GM21528 (cell line): Measurements from ENCODE around the gene PRRG2.

Experiments
- ATAC-seq: cut with Tn5 transposase; IDR thresholded peaks from one replicate; pipeline ENCODE4 v1.9.1; 2021; ENCODE audit warnings: mild to moderate bottlenecking, moderate library complexity; ENCODE audit not compliant: unreplicated experiment, low FRiP score

PRRG2 gene

DNA sequence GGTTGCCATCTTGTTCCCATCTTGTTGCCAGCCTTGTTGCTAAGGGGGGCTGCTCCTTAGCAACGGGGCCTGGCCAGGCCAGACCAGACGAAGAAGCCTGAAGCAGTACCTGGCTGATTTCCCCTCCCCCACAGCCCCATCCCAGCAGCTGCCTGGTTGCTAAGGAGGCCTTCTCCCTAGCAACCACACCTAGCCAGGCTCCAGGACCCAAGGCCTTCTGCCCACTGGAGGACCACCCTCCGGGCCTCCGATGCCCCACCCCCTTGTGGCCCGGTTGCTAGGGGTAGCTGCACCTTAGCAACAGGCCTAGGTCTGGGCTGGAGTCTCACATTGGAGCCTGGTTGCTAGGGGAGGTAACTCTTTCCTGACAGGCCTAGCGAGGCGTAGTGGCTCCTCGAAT lies 3.9 kb downstream of the PRRG2 start:
- no peak for ATAC-seq

- ATAC-seq: no peak
Measured at GRCh38 chr19:49587227-49587626, 6.1 kb downstream of the PRRG2 start.

DNA sequence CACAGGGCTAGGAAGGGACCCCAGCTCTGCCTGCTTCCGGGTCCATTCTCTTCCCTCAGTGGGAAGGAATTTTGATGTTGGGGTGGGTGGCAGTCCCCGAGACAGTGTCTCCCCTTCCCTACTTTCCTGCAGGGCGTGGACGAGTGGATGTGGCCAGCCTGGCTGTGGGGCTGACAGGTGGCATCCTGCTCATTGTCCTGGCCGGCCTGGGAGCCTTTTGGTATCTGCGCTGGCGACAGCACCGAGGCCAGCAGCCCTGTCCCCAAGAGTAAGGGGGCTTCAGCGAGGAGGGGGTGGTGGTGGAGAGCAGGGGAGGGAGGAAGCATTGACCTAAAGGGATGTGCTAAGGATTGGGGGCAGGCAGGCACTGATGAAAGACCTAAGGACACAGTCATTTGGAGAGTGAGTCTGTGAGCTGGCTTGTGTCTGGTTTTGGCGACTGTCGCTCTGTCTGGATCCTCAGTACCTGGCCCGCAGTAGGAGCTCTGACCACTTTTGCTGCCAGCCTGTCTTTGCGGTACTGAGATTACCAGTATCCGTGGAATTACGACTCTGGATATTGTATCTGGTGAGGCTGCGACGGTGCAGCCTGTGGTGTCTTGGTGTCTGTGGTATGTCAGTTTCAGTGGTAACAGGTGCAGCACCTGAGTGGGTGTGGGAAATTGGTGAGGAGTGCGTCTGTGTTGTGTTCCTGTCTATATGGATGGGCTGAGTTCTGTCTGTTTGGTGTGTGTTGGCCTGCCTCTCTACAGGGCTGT lies 7.4 kb downstream of the PRRG2 start:
- ATAC-seq: no peak

- ATAC-seq: no peak
Measured at GRCh38 chr19:49589502-49589905, 8.4 kb downstream of the PRRG2 start.

DNA sequence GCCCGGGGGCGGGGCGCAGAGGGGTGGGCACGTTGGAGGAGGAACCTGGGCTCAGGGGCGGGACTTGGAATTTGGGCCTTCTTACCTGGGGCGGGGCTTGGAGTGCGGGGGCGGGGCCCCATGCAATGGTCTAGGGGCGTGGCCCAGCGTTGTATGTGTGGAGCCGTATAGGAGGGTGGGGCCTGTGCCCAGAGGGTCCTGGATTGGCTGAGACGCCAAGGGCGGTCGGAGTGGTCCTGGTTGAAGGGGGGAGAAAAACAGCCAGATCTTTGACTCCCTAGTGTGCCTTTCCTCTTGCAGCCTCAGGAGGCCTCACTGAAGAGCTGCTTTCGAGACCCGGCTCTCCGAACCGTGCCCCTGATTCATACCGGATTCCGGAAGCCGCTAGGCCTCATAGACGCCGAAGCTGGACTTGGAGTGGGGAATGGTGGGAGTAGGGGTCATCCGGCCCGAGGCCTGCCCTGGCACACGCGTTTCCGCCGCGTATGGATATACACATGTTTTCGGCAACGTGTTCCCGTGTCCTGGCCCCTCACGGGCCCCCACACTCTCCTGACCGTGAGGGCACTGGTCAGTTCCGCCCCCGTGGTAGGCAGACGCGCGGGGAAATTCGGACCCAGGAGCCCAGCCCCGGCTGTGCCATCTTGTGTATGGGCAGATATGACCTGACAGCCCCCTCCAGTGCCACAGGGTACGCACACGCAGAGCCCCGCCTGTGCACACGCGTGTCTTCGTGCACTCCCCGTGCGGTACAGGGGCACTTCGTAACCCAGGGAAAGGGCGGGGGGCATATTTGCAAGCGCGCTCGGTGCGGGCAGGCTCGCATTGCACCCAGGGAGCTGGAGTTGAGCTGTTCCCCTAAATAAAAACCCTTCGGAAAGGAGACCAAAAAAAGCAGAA lies 9.2 kb downstream of the PRRG2 start:
- peak; percentile 55 for ATAC-seq

DNA sequence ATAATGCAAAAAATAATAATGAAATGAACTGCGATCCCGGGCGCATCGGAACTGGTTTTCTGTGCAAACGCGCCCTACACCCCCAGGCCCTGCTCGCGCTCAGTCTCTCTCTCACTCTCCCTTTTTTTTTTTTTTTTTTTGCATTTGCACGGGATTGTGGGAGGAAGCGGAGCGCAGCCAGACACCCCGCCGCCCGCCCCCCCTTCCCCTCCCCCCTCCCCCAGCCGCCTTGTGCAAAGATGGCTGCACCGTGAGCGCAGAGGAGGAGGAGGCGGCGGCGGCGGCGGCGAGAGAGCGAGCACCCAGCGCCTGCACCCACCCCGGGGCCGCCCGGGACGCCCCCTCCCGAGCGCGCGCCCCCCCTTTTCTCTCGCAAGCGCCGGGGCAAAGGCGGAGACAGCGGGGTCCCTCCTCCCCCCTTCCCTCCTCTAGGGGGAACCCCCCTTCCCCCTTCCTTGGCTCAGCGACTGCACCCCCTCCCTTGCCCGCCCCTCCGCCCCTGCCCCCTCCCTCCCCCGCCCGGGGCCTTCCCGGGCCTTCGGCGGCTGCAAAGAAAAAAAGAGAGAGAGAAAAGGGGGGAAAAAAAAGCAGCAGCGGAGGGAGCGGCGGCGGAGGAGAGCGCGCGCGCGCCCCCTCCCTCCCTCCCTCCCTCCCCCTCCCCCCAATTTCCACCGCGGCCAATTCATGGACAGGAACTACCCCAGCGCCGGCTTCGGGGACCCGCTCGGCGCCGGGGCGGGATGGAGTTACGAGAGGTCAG lies 10.0 kb downstream of the PRRG2 start, which contains the start of gene PRR12:
Gene PRR12, plus strand, starts transcription at position 212 of the 760 bp plus-strand sequence. Its CDS starts 473 bp downstream, at position 685.
- no peak for ATAC-seq

DNA sequence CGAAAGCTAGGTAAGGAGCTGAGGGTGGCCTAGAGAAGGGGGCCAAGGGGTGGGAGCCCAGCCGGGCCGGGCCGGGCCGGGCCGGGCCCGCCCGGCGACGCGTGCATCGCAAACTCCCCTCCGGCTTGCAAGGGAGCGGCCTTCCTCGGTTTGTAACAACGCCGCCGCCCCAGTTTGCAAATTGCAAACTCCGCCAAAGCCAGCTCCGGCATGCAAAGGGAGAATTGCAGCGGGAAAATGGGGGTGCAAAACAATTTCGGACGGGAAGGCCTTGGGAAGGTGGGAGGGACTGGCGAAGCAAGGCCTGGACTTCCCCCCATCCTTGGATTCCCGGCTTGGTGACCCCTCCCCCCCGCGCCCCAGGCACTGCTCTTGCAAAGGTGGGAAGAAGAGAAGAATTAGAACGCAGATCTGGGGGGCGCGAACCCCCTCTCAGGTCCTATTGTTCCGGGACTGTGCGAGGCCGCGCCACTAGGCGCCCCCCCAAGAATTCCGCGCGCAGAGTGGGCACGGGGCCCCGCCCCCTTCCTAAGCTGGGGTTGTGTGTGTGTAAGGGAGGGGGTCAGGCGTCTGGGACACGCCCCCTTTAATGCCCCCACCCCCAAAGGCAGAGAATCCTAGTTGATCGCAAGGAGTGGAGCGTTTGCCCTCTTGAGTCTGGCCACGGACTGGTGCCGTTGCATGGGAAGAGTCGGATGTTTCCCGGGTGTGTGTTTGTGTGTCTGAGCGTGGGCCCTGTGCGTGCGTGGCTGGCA lies 10.8 kb downstream of the PRRG2 start:
- ATAC-seq: no peak

DNA sequence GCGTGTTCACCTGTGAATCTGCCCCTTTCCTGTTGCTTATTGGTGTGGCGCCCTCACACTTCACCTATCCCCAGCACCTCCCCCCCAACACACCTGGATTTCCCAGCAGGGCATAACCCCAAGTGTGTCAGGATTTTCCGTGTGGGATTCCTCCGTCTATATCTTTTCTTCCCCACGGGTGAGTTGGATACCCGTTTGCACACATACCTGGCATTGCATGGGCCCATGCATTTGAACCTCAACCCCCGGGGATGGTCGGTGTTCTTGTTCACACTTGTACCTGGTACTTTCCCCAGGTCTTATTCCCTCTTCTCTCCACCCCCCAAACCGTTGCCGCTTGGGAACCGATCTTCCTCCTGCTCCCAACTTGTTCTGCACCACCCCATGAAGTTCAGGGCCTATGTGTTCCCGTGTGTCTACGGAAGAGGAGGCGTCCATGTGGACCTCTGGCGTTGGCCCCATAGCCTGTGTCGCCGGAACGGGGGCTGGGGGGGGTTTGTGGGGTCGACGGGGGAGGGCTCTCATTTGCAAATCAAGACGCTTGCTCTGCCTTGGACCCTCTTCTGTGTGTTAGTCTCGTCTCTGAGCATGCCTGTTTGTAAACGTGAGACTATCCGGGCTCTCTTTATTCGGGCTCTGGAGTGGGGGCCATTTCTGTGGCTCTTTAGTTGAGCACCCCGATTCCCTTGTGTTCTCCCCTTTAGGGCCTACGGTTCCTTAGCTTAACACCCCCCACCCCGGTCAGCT lies 11.5 kb downstream of the PRRG2 start:
- no peak for ATAC-seq

DNA sequence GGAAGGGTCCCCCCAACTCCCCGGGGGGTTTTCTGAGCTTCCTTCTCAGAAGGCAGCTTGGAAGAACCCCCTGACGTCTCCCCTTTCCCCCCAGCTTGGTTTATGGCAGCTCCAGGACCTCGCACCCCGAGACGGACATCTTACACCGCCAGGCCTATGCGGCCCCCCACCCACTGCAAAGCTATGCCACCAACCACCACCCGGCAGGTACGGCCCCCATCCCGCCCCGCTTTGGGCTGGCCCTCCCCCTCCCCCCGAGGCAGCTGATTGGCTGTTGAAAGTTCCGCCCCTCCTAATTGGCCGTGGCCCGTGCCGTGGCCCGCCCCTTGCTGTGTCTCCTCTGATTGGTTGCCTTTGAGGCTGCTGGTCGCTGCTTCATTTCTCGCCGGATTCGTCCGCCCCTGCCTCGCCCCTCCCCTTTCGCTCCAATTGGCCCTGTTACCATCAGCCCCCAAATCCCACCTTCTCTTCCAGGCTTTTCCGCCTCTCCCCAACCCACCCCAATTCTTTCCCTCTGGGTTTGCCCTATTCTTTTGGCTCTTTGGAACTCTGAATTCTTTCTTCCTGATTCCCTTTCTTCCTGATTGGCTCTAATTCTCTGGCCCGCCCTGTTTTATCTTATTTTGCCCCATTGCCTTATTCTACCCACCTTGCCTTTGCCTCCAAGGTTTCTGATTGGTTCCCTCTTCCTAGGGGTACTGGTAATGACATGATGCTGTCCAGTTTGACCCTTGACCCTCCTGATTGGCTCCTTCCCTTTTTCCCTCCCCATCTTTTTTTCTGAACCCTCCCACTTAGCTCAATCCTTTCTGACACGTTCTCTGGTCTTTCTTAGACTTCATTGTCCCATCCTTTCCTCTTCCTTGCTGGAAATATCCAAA lies 12.4 kb downstream of the PRRG2 start:
- peak; percentile 35 for ATAC-seq

GRCh38 chr19:49594157-49594992 lies 13.3 kb downstream of the PRRG2 start:
- no peak for ATAC-seq

DNA sequence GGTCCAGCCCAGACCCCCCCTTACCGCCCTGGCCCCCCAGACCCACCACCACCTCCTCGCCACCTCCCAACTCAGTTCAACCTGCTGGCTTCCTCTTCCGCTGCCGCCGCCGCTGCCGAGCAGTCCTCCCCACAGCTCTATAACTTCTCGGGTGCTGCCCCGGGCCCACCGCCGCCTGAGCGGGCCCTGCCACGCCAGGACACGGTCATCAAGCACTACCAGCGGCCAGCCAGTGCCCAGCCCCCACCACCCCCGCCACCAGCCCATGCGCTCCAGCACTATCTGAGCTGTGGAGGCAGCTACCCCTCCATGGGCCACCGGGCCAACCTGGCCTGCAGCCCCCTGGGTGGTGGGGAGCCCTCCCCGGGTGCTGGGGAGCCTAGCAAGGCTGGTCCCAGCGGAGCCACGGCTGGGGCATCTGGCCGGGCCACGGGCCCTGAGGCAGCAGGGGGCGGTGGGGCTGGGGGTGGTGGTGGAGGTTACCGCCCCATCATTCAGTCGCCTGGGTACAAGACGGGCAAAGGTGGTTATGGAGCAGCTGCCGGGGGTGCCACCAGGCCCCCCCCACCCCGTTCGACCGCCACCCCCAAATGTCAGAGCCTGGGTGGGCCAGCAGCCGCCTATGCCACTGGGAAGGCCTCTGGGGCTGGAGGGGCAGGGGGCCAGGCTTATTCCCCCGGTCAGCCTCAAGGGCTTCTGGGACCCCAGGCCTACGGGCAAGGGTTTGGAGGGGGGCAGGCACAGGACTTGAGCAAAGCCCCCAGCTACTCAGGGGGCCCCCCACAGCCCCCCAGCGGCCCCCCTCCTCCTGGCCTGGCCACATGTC lies 14.1 kb downstream of the PRRG2 start:
- ATAC-seq: no peak

DNA sequence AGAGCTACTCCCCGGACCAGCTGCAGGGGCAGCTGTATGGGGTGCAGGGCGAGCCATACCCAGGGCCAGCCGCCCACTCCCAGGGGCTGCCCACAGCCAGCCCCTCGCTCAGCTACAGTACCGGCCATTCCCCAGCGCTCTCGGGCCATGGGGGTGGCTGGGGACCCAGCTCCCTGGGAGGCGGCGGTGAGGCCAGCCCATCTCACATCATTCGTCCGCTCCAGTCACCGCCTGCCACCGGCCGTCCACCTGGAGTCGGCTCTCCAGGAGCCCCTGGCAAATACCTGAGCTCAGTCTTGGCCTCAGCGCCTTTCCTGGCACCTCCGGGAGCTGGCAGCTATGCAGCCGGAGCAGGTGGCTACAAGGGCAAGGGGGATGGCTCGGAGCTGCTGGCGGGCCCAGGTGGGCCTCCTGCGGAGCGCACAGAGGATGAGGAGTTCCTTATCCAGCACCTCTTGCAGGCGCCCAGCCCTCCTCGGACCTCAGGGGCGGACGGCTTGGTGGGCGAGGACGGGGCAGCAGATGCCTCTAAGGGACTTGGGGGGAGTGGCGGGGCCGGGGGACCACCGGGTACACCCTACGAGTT lies 14.8 kb downstream of the PRRG2 start:
- ATAC-seq: no peak

DNA sequence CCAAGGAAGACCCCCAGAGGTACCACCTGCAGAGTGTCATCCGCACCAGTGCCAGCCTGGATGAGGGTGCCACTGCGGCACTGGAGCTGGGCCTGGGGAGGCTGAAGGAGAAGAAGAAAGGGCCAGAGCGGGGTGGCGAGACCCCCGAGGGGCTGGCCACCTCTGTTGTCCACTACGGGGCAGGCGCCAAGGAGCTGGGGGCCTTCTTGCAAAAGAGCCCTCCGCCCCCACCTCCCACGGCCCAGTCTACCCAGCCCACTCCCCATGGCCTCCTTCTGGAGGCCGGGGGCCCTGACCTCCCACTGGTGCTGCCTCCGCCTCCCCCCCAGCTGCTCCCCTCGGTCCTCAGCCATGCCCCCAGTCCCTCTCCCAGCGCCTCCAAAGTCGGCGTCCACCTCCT lies 15.3 kb downstream of the PRRG2 start:
- ATAC-seq: no peak

DNA sequence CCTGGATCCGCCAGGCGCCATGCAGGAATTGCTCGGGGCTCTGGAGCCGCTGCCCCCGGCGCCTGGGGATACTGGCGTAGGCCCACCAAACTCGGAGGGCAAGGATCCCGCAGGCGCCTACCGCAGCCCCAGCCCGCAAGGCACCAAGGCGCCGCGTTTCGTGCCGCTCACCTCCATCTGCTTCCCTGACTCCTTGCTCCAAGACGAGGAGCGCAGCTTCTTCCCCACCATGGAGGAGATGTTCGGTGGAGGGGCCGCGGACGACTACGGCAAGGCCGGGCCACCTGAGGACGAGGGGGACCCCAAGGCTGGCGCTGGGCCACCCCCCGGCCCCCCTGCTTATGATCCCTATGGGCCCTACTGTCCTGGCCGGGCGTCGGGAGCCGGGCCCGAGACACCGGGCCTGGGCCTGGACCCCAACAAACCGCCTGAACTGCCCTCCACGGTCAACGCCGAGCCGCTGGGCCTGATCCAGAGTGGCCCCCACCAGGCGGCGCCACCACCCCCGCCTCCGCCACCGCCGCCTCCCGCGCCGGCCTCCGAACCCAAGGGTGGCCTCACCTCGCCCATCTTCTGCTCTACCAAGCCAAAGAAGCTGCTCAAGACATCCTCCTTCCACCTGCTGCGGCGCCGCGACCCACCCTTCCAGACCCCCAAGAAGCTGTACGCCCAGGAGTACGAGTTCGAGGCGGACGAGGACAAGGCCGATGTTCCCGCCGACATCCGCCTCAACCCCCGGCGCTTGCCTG lies 16.0 kb downstream of the PRRG2 start:
- no peak for ATAC-seq

GRCh38 chr19:49597703-49597974 lies 16.5 kb downstream of the PRRG2 start:
- ATAC-seq: no peak
